Kidney epithelial cell (primary cell): ENCODE results near the gene PKP4. TPM values are rescaled to one million over a fixed set of nuclear protein-coding genes. Genes with fewer than 3 reads are reported as not detected.
A peak's percentile ranks its signal among the peaks of the same experiment; 100 is the strongest.

Experiments used
- DNase-seq: peaks from one replicate; pipeline ENCODE4 v3.0.0-alpha.2; 2010; ENCODE audit warnings: low read depth
- H3K27me3 ChIP-seq: 2 replicates; pipeline ENCODE4 v1.6.0; 2011; ENCODE audit warnings: low read length; ENCODE audit not compliant: control insufficient read depth, insufficient read depth
- H3K36me3 ChIP-seq: 2 replicates; pipeline ENCODE4 v1.5.1; 2011; ENCODE audit warnings: low read length; ENCODE audit not compliant: control insufficient read depth, insufficient read depth
- H3K4me3 ChIP-seq: 2 replicates; pipeline ENCODE4 v1.5.1; 2011; ENCODE audit warnings: low read depth, mild to moderate bottlenecking, control low read depth, low read length
- CTCF ChIP-seq: IDR thresholded peaks from 2 replicates; pipeline ENCODE4 v1.5.1; 2011; ENCODE audit warnings: mild to moderate bottlenecking, moderate library complexity, low read length, control low read depth, inconsistent platforms; ENCODE audit not compliant: insufficient read depth, poor library complexity, severe bottlenecking
- total RNA-seq: library from RNA; depleted of rRNA; stranded (reverse); fragments of >200 nt; gene quantifications from 2 replicates; pipeline ENCODE4 v1.2.3, GENCODE V29; 2015

The PKP4 gene
- total RNA-seq, 1 donor from 2014 or later, result 29.4 TPM

GRCh38 chr2:158635961-158636601 lies 179.3 kb downstream of the PKP4 start:
- H3K4me3 ChIP-seq, result no peak overlapping the region
- no peak for DNase-seq
- no peaks in the 10 kb centered on the region for H3K27me3 ChIP-seq
- H3K36me3 ChIP-seq, result peaks cover 3% of the 10 kb centered on the region
- no peak for TF ChIP-seq CTCF

GRCh38 chr2:158637357-158637756 lies 180.6 kb downstream of the PKP4 start:
- TF ChIP-seq CTCF, result no peak
- Histone ChIP-seq H3K27me3 (no peaks in the 10 kb centered on the region), H3K36me3 (peaks cover 3% of the 10 kb centered on the region), H3K4me3 (no peak overlapping the region)
- no peak for DNase-seq

- H3K4me3 ChIP-seq, result no peak overlapping the region
- DNase-seq, result peak; percentile 12
- H3K36me3 ChIP-seq, result no peaks in the 10 kb centered on the region
- H3K27me3 ChIP-seq, result no peaks in the 10 kb centered on the region
- TF ChIP-seq CTCF, result no peak
Observed at GRCh38 chr2:158644139-158644538, 187.4 kb downstream of the PKP4 start.

- TF ChIP-seq CTCF, result no peak
Observed at GRCh38 chr2:158645299-158645698, 188.5 kb downstream of the PKP4 start.

GRCh38 chr2:158647436-158648231 lies 190.9 kb downstream of the PKP4 start:
- no peak for TF ChIP-seq CTCF
- Histone ChIP-seq H3K36me3 (peaks cover 1% of the 10 kb centered on the region), H3K4me3 (no peak overlapping the region), H3K27me3 (no peaks in the 10 kb centered on the region)
- no peak for DNase-seq

More at GRCh38 chr2:158645299-158645698, 188.5 kb downstream of the PKP4 start:
- Histone ChIP-seq H3K36me3 (no peaks in the 10 kb centered on the region), H3K4me3 (no peak overlapping the region), H3K27me3 (no peaks in the 10 kb centered on the region)
- no peak for DNase-seq
